Right lobe of liver (tissue), 6 donors: ENCODE data around the gene NFATC4. TPM values are rescaled to one million over a fixed set of nuclear protein-coding genes. Genes with fewer than 3 reads are reported as not detected.

Source experiments
- ATAC-seq, 4 donors: fragments of 200-7000 bp; cut with Tn5 transposase; one replicate each; pipeline ENCODE4 v1.9.1; 2020; ENCODE audit warnings: mild to moderate bottlenecking in 4 of 4, moderate library complexity in 4 of 4
- DNase-seq, 3 donors: peaks; one replicate each; pipeline ENCODE4 v3.0.0-alpha.2; 2020
- H3K27ac ChIP-seq, 3 donors: fragments of 200-600 bp; one replicate each; pipeline ENCODE4 v1.8.0; 2022
- H3K27me3 ChIP-seq, 2 donors: fragments of 200-600 bp; one replicate each; pipeline ENCODE4 v1.8.0; 2022
- H3K36me3 ChIP-seq, 4 donors: fragments of 200-600 bp; sonication (generic) in 1 of 4; one replicate each; pipeline versions ENCODE4 v1.5.1 to v1.8.0; 2017 to 2022; ENCODE audit warnings: control low read depth in 1 of 4
- H3K4me1 ChIP-seq, 4 donors: fragments of 200-600 bp; sonication (generic) in 1 of 4; one replicate each; pipeline versions ENCODE4 v1.5.1 to v1.8.0; 2017 to 2022; ENCODE audit warnings: control low read depth in 1 of 4
- H3K4me3 ChIP-seq, 3 donors: fragments of 200-600 bp; one replicate each; pipeline ENCODE4 v1.8.0; 2022
- H3K9me3 ChIP-seq, 4 donors: fragments of 200-600 bp; sonication (generic) in 1 of 4; one replicate each; pipeline versions ENCODE4 v1.5.1 to v1.8.0; 2017 to 2022; ENCODE audit warnings: control low read depth in 1 of 4
- POLR2A ChIP-seq: fragments of 450-650 bp; IDR thresholded peaks from one replicate; pipeline ENCODE4 v1.6.1; 2017; ENCODE audit warnings: antibody characterized with exemption, mild to moderate bottlenecking
- WGBS: methylation state at CpG from one replicate; pipeline ENCODE4 v1.1.6; 2018; ENCODE audit warnings: low coverage, low lambda C conversion rate; ENCODE audit not compliant: insufficient coverage; ENCODE audit errors: missing lambda C conversion rate; 5-methylcytosine and 5-hydroxymethylcytosine counted together
- intact Hi-C, 2 donors: fragments of 100-400 bp; cut with DNase I; formaldehyde crosslinking; loops; one replicate each; pipeline versions ENCODE4 v1.11.2 to v1.14.1; 2022
- total RNA-seq, 6 experiments: library from RNA; depleted of rRNA in 2 of 6; stranded (reverse); fragments of >200 nt in 2 of 6; fragmentation: NEBNext Ultra II Directional in 3 of 6; extraction: Animal tissue kit (Norgen Biotek cat#: 25700) in 3 of 6; gene quantifications; one replicate each; pipeline versions ENCODE4 v1.1.0 to v1.2.4, GENCODE V29; 2016 to 2023
- TF ChIP-seq, protein P1 (sequence below), 4 donors: fragments of 200-600 bp in 3 of 4; fragments of 450-650 bp in 1 of 4; IDR thresholded peaks; one replicate each; pipeline versions ENCODE4 v1.5.1 to v1.8.0; 2016 to 2022; ENCODE audit warnings: antibody characterized with exemption in 4 of 4, mild to moderate bottlenecking in 2 of 4
- donor health status: DM: no; HTN: yes; CAD: no.
- donor health status: DM: no; HTN: no; CAD: no.
- donor health status: DM: no; HTN: no; CAD: no.
- donor health status: DM: no; HTN: yes; CAD: no.
- donor health status: DM: no; HTN: yes; CAD: no.

NFATC4 gene
- total RNA-seq, 6 experiments from 2014 or later: 1.0 to 3.7 (median 2.0) TPM

DNA sequence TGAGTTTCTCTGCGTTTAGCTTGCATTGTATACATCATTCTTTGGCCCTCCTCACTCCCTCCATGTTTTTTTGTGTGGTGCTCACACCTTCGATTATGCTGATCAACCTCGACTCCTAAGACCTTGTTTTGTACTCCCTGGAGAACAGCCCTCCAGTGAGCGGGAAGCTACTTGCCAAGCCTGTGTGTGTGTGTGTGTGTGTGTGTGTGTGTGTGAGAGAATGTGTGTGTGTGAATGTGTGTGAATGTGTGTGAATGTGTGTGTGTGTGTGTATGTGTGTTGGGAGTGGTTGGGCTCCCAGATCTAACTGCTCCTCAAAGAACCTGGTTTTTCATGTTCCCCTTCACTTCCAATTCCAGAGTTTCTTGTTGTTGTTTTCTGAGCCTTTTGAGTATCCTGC lies 36.8 kb downstream of the NFATC4 start:
- no peak overlapping the region for H3K4me3 ChIP-seq
- no peaks in the 10 kb centered on the region for H3K9me3 ChIP-seq
- TF ChIP-seq, protein P1, sequence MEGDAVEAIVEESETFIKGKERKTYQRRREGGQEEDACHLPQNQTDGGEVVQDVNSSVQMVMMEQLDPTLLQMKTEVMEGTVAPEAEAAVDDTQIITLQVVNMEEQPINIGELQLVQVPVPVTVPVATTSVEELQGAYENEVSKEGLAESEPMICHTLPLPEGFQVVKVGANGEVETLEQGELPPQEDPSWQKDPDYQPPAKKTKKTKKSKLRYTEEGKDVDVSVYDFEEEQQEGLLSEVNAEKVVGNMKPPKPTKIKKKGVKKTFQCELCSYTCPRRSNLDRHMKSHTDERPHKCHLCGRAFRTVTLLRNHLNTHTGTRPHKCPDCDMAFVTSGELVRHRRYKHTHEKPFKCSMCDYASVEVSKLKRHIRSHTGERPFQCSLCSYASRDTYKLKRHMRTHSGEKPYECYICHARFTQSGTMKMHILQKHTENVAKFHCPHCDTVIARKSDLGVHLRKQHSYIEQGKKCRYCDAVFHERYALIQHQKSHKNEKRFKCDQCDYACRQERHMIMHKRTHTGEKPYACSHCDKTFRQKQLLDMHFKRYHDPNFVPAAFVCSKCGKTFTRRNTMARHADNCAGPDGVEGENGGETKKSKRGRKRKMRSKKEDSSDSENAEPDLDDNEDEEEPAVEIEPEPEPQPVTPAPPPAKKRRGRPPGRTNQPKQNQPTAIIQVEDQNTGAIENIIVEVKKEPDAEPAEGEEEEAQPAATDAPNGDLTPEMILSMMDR (IDR thresholded peaks at IDR 0.05): no peak
- no peak for TF ChIP-seq POLR2A
- WGBS: 77% methylated on average over 4 of the region's 4 CpGs
- no peak overlapping the region for H3K27ac ChIP-seq
- peaks cover 0 to 13% (median 0%) of the 10 kb centered on the region in 4 donors for H3K4me1 ChIP-seq
- no peaks in the 10 kb centered on the region for H3K36me3 ChIP-seq
- no peak for DNase-seq
- H3K27me3 ChIP-seq: no peaks in the 10 kb centered on the region
- no peak for ATAC-seq
- intact Hi-C loops: no loop called here

DNA sequence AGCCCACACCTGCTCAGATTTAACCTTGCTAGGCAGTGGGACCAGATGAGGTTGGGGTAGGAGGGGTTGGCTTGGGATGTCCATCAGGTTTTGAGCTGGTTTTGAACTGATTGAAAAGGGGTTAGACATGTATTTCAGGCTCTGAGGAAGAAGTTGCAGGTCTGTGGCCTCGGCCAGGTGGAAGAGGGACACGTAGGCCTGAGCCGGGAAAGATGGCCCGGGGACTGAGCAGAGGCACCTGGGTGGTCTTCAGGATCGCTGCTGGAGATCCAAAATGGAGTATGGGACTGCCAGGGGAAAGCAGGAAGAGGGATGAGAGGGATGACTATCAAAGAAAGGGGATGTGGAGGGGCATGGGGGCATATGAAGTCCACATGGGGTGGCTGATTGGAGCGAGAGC lies 38.4 kb downstream of the NFATC4 start:
- no peak overlapping the region for H3K27ac ChIP-seq
- TF ChIP-seq POLR2A: no peak
- TF ChIP-seq, protein P1 (IDR thresholded peaks at IDR 0.05): no peak
- WGBS: 92% methylated on average over 6 of the region's 6 CpGs
- H3K36me3 ChIP-seq: no peaks in the 10 kb centered on the region
- H3K27me3 ChIP-seq: no peaks in the 10 kb centered on the region
- peaks cover 0 to 8% (median 0%) of the 10 kb centered on the region in 4 donors for H3K4me1 ChIP-seq
- no peak for DNase-seq
- no peak for ATAC-seq
- no peak overlapping the region for H3K4me3 ChIP-seq
- intact Hi-C loops: no loop called here
- no peaks in the 10 kb centered on the region for H3K9me3 ChIP-seq

DNA sequence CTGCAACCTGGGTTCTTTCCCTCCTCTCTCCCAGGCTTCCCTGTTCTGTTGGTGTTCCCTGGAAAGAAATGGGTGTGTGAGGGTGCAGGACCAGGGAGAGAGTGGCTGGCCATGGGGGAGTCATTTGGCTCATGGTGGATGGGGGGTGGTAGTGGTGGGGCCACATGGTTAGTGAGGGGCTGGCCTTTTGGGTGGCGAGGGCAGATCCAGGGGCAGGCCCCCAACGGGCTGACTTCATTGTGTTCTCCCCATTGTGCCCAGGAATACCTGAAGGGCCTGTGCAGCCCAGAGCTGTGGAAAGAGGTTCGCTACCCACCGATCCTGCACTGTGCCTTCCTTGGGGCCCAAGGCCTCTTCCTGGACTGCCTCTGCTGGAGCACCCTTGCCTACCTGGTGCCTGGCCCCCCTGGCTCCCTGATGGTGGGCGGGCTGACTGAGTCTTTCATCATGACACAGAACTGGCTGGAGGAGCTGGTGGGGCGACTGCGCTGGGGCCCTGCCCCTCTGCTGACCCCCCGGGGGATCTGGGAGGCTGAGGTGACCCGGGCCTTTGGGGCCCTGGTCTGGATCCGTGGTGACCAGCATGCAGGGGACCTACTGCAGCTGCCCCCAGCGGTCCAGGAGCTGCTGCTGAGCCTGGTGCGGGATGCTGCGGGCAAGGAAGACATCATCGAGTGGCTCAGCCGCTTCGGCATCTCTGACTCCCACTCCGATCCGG lies 39.8 kb downstream of the NFATC4 start:
- 100% methylated on average over 2 of the region's 18 CpGs for WGBS
- no peak for DNase-seq
- no peak for ATAC-seq

DNA sequence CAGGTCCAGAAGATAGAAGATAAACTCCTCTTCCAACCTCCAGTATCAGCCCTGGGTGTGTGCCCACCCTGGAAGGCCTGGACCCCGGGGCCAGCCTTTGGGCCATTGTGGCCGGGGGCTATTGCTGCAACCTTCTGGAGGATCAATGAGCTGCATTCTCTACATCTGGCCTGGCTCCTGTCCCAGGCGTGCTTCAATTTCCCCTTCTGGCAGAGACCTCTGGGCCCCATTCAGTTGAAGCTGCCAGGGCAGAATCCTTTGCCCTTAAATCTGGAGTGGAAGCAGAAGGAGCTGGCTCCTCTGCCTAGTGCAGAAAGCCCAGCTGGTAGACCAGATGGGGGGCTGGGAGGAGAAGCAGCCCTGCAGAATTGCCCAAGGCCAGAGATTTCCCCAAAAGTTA lies 40.8 kb downstream of the NFATC4 start:
- intact Hi-C loops: no loop called here
- ATAC-seq (no peak), DNase-seq (no peak)
- Histone ChIP-seq H3K4me3 (no peak overlapping the region), H3K36me3 (no peaks in the 10 kb centered on the region), H3K4me1 (no peaks in the 10 kb centered on the region), H3K9me3 (no peaks in the 10 kb centered on the region), H3K27me3 (no peaks in the 10 kb centered on the region), H3K27ac (no peak overlapping the region)
- no peak for TF ChIP-seq POLR2A
- TF ChIP-seq, protein P1 (IDR thresholded peaks at IDR 0.05): no peak
- WGBS: 50% methylated on average over 2 of the region's 3 CpGs

More for the DNA sequence above, 39.8 kb downstream of the NFATC4 start:
- H3K27ac ChIP-seq: no peak overlapping the region
- no peak overlapping the region for H3K4me3 ChIP-seq
- H3K27me3 ChIP-seq: no peaks in the 10 kb centered on the region
- H3K9me3 ChIP-seq: no peaks in the 10 kb centered on the region
- TF ChIP-seq, protein P1 (IDR thresholded peaks at IDR 0.05): no peak
- no peak for TF ChIP-seq POLR2A
- intact Hi-C loops: no loop called here
- no peaks in the 10 kb centered on the region for H3K36me3 ChIP-seq
- peaks cover 0 to 3% (median 0%) of the 10 kb centered on the region in 4 donors for H3K4me1 ChIP-seq
